ENCODE results near the gene CHKB.

DNA sequence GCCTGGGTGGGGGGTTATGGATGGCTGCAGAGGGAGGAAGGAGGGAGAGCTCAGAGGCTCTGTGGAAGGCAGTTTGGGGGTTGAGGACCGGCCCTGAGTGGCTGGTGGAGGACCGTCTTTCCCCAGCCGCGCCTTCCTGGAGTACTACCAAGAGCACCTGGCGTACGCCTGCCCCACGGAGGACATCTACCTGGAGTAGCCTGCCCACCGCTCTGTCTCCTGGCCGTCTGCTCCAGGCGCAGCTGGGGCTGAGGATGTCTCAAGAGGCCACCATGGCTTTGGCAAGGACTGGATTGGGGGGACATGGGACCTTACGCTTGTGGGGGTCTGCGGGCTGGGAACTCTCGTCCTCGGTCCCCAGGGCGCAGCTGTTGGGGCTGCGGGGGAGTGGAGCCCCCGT, 27.9 kb upstream of the CHKB start:
- TF ChIP-seq, protein P1, sequence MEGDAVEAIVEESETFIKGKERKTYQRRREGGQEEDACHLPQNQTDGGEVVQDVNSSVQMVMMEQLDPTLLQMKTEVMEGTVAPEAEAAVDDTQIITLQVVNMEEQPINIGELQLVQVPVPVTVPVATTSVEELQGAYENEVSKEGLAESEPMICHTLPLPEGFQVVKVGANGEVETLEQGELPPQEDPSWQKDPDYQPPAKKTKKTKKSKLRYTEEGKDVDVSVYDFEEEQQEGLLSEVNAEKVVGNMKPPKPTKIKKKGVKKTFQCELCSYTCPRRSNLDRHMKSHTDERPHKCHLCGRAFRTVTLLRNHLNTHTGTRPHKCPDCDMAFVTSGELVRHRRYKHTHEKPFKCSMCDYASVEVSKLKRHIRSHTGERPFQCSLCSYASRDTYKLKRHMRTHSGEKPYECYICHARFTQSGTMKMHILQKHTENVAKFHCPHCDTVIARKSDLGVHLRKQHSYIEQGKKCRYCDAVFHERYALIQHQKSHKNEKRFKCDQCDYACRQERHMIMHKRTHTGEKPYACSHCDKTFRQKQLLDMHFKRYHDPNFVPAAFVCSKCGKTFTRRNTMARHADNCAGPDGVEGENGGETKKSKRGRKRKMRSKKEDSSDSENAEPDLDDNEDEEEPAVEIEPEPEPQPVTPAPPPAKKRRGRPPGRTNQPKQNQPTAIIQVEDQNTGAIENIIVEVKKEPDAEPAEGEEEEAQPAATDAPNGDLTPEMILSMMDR (optimal IDR thresholded peaks at IDR 0.05 in 1 of 3, IDR thresholded peaks at IDR 0.05 in 1 of 3, conservative IDR thresholded peaks at IDR 0.05 in 1 of 3; ENCODE audit: extremely low read depth in 1 of 3, insufficient read depth in 2 of 3, low read length in 3 of 3), result no peak
- no peak for TF ChIP-seq EZH2 (IDR thresholded peaks at IDR 0.05; ENCODE audit: low read length)
